Heart left ventricle (tissue), 13 donors: Measurements from ENCODE around the gene ERGIC1.

ENCODE experiments used
- POLR2A ChIP-seq, 2 donors: fragments of 450-650 bp; IDR thresholded peaks; one replicate each; pipeline ENCODE4 v1.6.1; 2017; ENCODE audit warnings: antibody characterized with exemption in 2 of 2, mild to moderate bottlenecking in 2 of 2, moderate library complexity in 2 of 2
- TF ChIP-seq, protein P1 (sequence below), 12 donors: fragments of 200-600 bp; sonication (generic) in 4 of 12; IDR thresholded peaks; one replicate each; pipeline versions ENCODE4 v1.5.0 to v1.8.0; 2018 to 2022; ENCODE audit warnings: antibody characterized with exemption in 12 of 12, mild to moderate bottlenecking in 5 of 12
- donor health status: ischemic (EF 13 %, LVEDD 7.1; RV severe dilation, severe dysfunction).
- donor health status: DM: no; HTN: yes; CAD: no.
- donor health status: DM: no; HTN: no; CAD: no.
- donor health status: ischemic (EF 25% LVEDD 6.9; RV normal size, moderate dysfunction).
- donor health status: ischemic (EF 25% LVEDD 5.7; RV mildly dilated, moderate dysfunction).
- donor health status: ischemic (EF 35%, LVEDD 5.7; RV mildly dilated, moderate dysfunction).
- donor health status: nonischemic (EF 11% LVEDD 7.7; RV severe dilation, severe dysfunction).
- donor health status: DM: yes; HTN: yes; CAD: no.
- donor health status: PGD.
- donor health status: ischemic (EF 29% LVEDD 5.4; RV normal size, mild dysfunction).
- donor health status: nonischemic (EF 23%, LVEDD 6.1; RV moderate dilation, normal function).

- TF ChIP-seq, protein P1, sequence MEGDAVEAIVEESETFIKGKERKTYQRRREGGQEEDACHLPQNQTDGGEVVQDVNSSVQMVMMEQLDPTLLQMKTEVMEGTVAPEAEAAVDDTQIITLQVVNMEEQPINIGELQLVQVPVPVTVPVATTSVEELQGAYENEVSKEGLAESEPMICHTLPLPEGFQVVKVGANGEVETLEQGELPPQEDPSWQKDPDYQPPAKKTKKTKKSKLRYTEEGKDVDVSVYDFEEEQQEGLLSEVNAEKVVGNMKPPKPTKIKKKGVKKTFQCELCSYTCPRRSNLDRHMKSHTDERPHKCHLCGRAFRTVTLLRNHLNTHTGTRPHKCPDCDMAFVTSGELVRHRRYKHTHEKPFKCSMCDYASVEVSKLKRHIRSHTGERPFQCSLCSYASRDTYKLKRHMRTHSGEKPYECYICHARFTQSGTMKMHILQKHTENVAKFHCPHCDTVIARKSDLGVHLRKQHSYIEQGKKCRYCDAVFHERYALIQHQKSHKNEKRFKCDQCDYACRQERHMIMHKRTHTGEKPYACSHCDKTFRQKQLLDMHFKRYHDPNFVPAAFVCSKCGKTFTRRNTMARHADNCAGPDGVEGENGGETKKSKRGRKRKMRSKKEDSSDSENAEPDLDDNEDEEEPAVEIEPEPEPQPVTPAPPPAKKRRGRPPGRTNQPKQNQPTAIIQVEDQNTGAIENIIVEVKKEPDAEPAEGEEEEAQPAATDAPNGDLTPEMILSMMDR (IDR thresholded peaks at IDR 0.05) = no peak
- no peak for TF ChIP-seq POLR2A (IDR thresholded peaks at IDR 0.05)
These were observed 24.5 kb downstream of the ERGIC1 start for GRCh38 chr5:172858511-172858989.
